ENCODE measurements around the gene STK11. TPM values are rescaled to one million over a fixed set of nuclear protein-coding genes. Genes with fewer than 3 reads are reported as not detected.
"Not testable (repeated sequence)": the region's sequence is repeated elsewhere in the genome, so short reads cannot be mapped to it uniquely, and the experiment has no call there.

The STK11 gene
- total RNA-seq, 1 donor from 2014 or later = 59.3 TPM

GRCh38 chr19:1189419-1189818 is 16.2 kb upstream of the STK11 start:
- no peaks in the 10 kb centered on the region for H3K36me3 Mint-ChIP-seq (ENCODE audit: insufficient read depth)
- DNase-seq (ENCODE audit: low spot score, unreplicated experiment) = no peak
- H3K9me3 Mint-ChIP-seq (ENCODE audit: low read depth) = no peaks in the 10 kb centered on the region
- no peaks in the 10 kb centered on the region for H3K4me1 Mint-ChIP-seq (ENCODE audit: low read depth)
- H3K4me3 Mint-ChIP-seq (ENCODE audit: low read depth) = no peak overlapping the region
- no peaks in the 10 kb centered on the region for H3K27me3 Mint-ChIP-seq
- peak overlapping the region; percentile 23 for H3K27ac Mint-ChIP-seq
- no peak for TF ChIP-seq CTCF (IDR thresholded peaks at IDR 0.05; ENCODE audit: unreplicated experiment)

GRCh38 chr19:1199531-1199930 is 6.0 kb upstream of the STK11 start:
- DNase-seq (ENCODE audit: low spot score, unreplicated experiment) = no peak
- Mint-ChIP-seq H3K4me3 (ENCODE audit: low read depth) (no peak overlapping the region), H3K27me3 (no peaks in the 10 kb centered on the region), H3K4me1 (ENCODE audit: low read depth) (no peaks in the 10 kb centered on the region), H3K27ac (no peak overlapping the region), H3K36me3 (ENCODE audit: insufficient read depth) (no peaks in the 10 kb centered on the region), H3K9me3 (ENCODE audit: low read depth) (no peaks in the 10 kb centered on the region)
- TF ChIP-seq CTCF (IDR thresholded peaks at IDR 0.05; ENCODE audit: unreplicated experiment) = no peak

GRCh38 chr19:1200614-1201013 is 5.0 kb upstream of the STK11 start:
- DNase-seq (ENCODE audit: low spot score, unreplicated experiment); H3K4me3 Mint-ChIP-seq (ENCODE audit: low read depth); H3K9me3 Mint-ChIP-seq (ENCODE audit: low read depth); H3K27ac Mint-ChIP-seq; H3K4me1 Mint-ChIP-seq (ENCODE audit: low read depth); H3K36me3 Mint-ChIP-seq (ENCODE audit: insufficient read depth); H3K27me3 Mint-ChIP-seq: not testable (repeated sequence)

- no peaks in the 10 kb centered on the region for H3K27me3 Mint-ChIP-seq
- DNase-seq (ENCODE audit: low spot score, unreplicated experiment) = no peak
- peaks cover 1% of the 10 kb centered on the region for H3K36me3 Mint-ChIP-seq (ENCODE audit: insufficient read depth)
- peak overlapping the region; percentile 81 for H3K4me3 Mint-ChIP-seq (ENCODE audit: low read depth)
- H3K27ac Mint-ChIP-seq = peak overlapping the region; percentile 43
- peaks cover 17% of the 10 kb centered on the region for H3K4me1 Mint-ChIP-seq (ENCODE audit: low read depth)
- no peaks in the 10 kb centered on the region for H3K9me3 Mint-ChIP-seq (ENCODE audit: low read depth)
- TF ChIP-seq CTCF (IDR thresholded peaks at IDR 0.05; ENCODE audit: unreplicated experiment) = no peak
These were observed 729 bp downstream of the STK11 start for GRCh38 chr19:1206150-1206863.

- peak overlapping the region; percentile 81 for H3K4me3 Mint-ChIP-seq (ENCODE audit: low read depth)
- DNase-seq (ENCODE audit: low spot score, unreplicated experiment) = no peak
- H3K9me3 Mint-ChIP-seq (ENCODE audit: low read depth) = no peaks in the 10 kb centered on the region
- peaks cover 4% of the 10 kb centered on the region for H3K36me3 Mint-ChIP-seq (ENCODE audit: insufficient read depth)
- peaks cover 18% of the 10 kb centered on the region for H3K4me1 Mint-ChIP-seq (ENCODE audit: low read depth)
- no peaks in the 10 kb centered on the region for H3K27me3 Mint-ChIP-seq
- no peak for TF ChIP-seq CTCF (IDR thresholded peaks at IDR 0.05; ENCODE audit: unreplicated experiment)
- peak overlapping the region; percentile 82 for H3K27ac Mint-ChIP-seq
These were observed 1.4 kb downstream of the STK11 start for GRCh38 chr19:1206864-1207450.

- not testable (repeated sequence) for H3K27ac Mint-ChIP-seq
These were observed 3.3 kb downstream of the STK11 start for GRCh38 chr19:1208830-1209229.

More at GRCh38 chr19:1208830-1209229, 3.3 kb downstream of the STK11 start:
- not testable (repeated sequence) for H3K36me3 Mint-ChIP-seq (ENCODE audit: insufficient read depth); H3K4me3 Mint-ChIP-seq (ENCODE audit: low read depth); H3K9me3 Mint-ChIP-seq (ENCODE audit: low read depth); H3K27me3 Mint-ChIP-seq; DNase-seq (ENCODE audit: low spot score, unreplicated experiment)
- H3K4me1 Mint-ChIP-seq (ENCODE audit: low read depth) = peaks cover 22% of the 10 kb centered on the region

Data from progenitor cell of endocrine pancreas (in vitro differentiated cells).